ENCODE results near the gene CUBN. TPM values are rescaled to one million over a fixed set of nuclear protein-coding genes. Genes with fewer than 3 reads are reported as not detected.

CUBN gene
- total and polyA plus RNA-seq, 10 of the 15 experiments (the other 5 are each of a cell fraction or from before 2014, with no cell fraction given), result under 0.01 to 0.14 (median 0.02) TPM; not detected in 6

- FAIRE-seq, result no peak
- no peak for DNase-seq (ENCODE audit: low read depth, low spot score)
- no TSS peak for BruUV-seq (replicated peaks)
Measured at GRCh38 chr10:16887565-16887964, 242.0 kb downstream of the CUBN start.

GRCh38 chr10:16886031-16886430 is 243.6 kb downstream of the CUBN start:
- H3K4me2 ChIP-seq (ENCODE audit: control insufficient read depth, insufficient read depth), result no peak overlapping the region
- ATAC-seq (no peak), FAIRE-seq (no peak), DNase-seq (ENCODE audit: low read depth, low spot score) (no peak)
- H3K9me3 ChIP-seq (replicated peaks; ENCODE audit: control insufficient read depth, insufficient read depth, low read length), result no peaks in the 10 kb centered on the region
- H3K9ac ChIP-seq (ENCODE audit: control insufficient read depth, insufficient read depth, low read length), result no peak overlapping the region
- ChIA-PET RAD21 (ENCODE audit: unreplicated experiment) (no interaction called here), SMC1A (ENCODE audit: uncharacterized antibody, unreplicated experiment) (no interaction called here), POLR2A (no interaction called here), CTCF (no interaction called here)
- no peak overlapping the region for H3K4me3 ChIP-seq
- no peaks in the 10 kb centered on the region for H3K36me3 ChIP-seq (ENCODE audit: control insufficient read depth in 2 of 2, insufficient read depth in 2 of 2, low read length in 1 of 2)
- TF ChIP-seq BCL11A (IDR thresholded peaks at IDR 0.05; ENCODE audit: low read depth, low read length), result no peak
- no peak for TF ChIP-seq MTA2 (IDR thresholded peaks at IDR 0.05; ENCODE audit: low read depth)
- no peak for TF ChIP-seq EZH2 (IDR thresholded peaks at IDR 0.05; ENCODE audit: borderline replicate concordance, control insufficient read depth, low read depth, low read length)
- no peak for TF ChIP-seq MEF2B (IDR thresholded peaks at IDR 0.05; ENCODE audit: partially characterized antibody, poor library complexity, severe bottlenecking)
- TF ChIP-seq, protein P1, sequence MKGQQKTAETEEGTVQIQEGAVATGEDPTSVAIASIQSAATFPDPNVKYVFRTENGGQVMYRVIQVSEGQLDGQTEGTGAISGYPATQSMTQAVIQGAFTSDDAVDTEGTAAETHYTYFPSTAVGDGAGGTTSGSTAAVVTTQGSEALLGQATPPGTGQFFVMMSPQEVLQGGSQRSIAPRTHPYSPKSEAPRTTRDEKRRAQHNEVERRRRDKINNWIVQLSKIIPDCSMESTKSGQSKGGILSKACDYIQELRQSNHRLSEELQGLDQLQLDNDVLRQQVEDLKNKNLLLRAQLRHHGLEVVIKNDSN (IDR thresholded peaks at IDR 0.05; ENCODE audit: borderline replicate concordance, extremely low read length, insufficient read depth, low read depth, low read length), result no peak
- no peak for TF ChIP-seq RB1 (IDR thresholded peaks at IDR 0.05; ENCODE audit: borderline replicate concordance)
- no peak for TF ChIP-seq SIN3A (IDR thresholded peaks at IDR 0.05; ENCODE audit: low read depth, low read length)
- intact Hi-C loops (cut with micrococcal nuclease; ENCODE audit: unreplicated experiment) (no loop called here), in situ Hi-C loops (cut with MboI) (no loop called here)
- no TSS peak for BruUV-seq (replicated peaks)
- H3K79me2 ChIP-seq (ENCODE audit: control insufficient read depth, insufficient read depth, low read length), result no peaks in the 10 kb centered on the region
- H4K20me1 ChIP-seq (ENCODE audit: control insufficient read depth, insufficient read depth), result no peaks in the 10 kb centered on the region
- H3K27ac ChIP-seq (ENCODE audit: control insufficient read depth, insufficient read depth), result no peak overlapping the region
- no peaks in the 10 kb centered on the region for H3K4me1 ChIP-seq (ENCODE audit: control insufficient read depth, insufficient read depth, low read length)
- H3K27me3 ChIP-seq (replicated peaks in 1 of 2; ENCODE audit: control insufficient read depth in 2 of 2, insufficient read depth in 2 of 2, low read length in 1 of 2), result peaks cover 0 to 1% of the 10 kb centered on the region in 2 experiments; a peak in 1 of 4 replicates
- WGBS (ENCODE audit: insufficient coverage, insufficient replicate concordance, low lambda C conversion rate, missing lambda C conversion rate), result 0% methylated on average over 2 of the region's 2 CpGs
- no peak overlapping the region for H2AFZ ChIP-seq (ENCODE audit: control insufficient read depth, low read depth, low read length)

More at GRCh38 chr10:16887565-16887964, 242.0 kb downstream of the CUBN start:
- no peaks in the 10 kb centered on the region for H4K20me1 ChIP-seq (ENCODE audit: control insufficient read depth, insufficient read depth)
- SMC1A ChIA-PET (ENCODE audit: uncharacterized antibody, unreplicated experiment), result no interaction called here
- TF ChIP-seq HDGF (IDR thresholded peaks at IDR 0.05), result no peak
- no peak for TF ChIP-seq POLR2AphosphoS5 (IDR thresholded peaks at IDR 0.05; ENCODE audit: low read length)
- no peak for TF ChIP-seq STAT1 (conservative IDR thresholded peaks at IDR 0.05)
- no peak for TF ChIP-seq EZH2 (IDR thresholded peaks at IDR 0.05; ENCODE audit: borderline replicate concordance, control insufficient read depth, low read depth, low read length)
- no peak for TF ChIP-seq YY1 (IDR thresholded peaks at IDR 0.05; ENCODE audit: low read depth, low read length)
- no peak for TF ChIP-seq ZZZ3 (IDR thresholded peaks at IDR 0.05; ENCODE audit: control insufficient read depth, insufficient read length, low read depth)
- TF ChIP-seq MLLT1 (IDR thresholded peaks at IDR 0.05), result no peak
- no peak for TF ChIP-seq MTA2 (IDR thresholded peaks at IDR 0.05; ENCODE audit: low read depth)
- TF ChIP-seq SIN3A (IDR thresholded peaks at IDR 0.05; ENCODE audit: low read depth, low read length), result no peak
- TF ChIP-seq SMAD5 (IDR thresholded peaks at IDR 0.05; ENCODE audit: low read depth), result no peak
- in situ Hi-C loops (cut with MboI) (no loop called here), intact Hi-C loops (cut with micrococcal nuclease; ENCODE audit: unreplicated experiment) (no loop called here)
- H3K27ac ChIP-seq (ENCODE audit: control insufficient read depth, insufficient read depth), result no peak overlapping the region
- peaks cover 0 to 1% of the 10 kb centered on the region in 2 experiments; a peak in 2 of 4 replicates for H3K27me3 ChIP-seq (replicated peaks in 1 of 2; ENCODE audit: control insufficient read depth in 2 of 2, insufficient read depth in 2 of 2, low read length in 1 of 2)
- H3K4me1 ChIP-seq (ENCODE audit: control insufficient read depth, insufficient read depth, low read length), result no peaks in the 10 kb centered on the region
- 39% methylated on average over 3 of the region's 3 CpGs for whole genome bisulfite sequencing (ENCODE audit: insufficient coverage, insufficient replicate concordance, low lambda C conversion rate, missing lambda C conversion rate)
- H3K4me3 ChIP-seq, result no peak overlapping the region
- H3K36me3 ChIP-seq (ENCODE audit: control insufficient read depth in 2 of 2, insufficient read depth in 2 of 2, low read length in 1 of 2), result no peaks in the 10 kb centered on the region
- POLR2A ChIA-PET, result no interaction called here
- H2AFZ ChIP-seq (ENCODE audit: control insufficient read depth, low read depth, low read length), result no peak overlapping the region
- H3K4me2 ChIP-seq (ENCODE audit: control insufficient read depth, insufficient read depth), result no peak overlapping the region
- RAD21 ChIA-PET (ENCODE audit: unreplicated experiment), result no interaction called here
- no peaks in the 10 kb centered on the region for H3K79me2 ChIP-seq (ENCODE audit: control insufficient read depth, insufficient read depth, low read length)
- CTCF ChIA-PET, result no interaction called here
- no peak overlapping the region for H3K9ac ChIP-seq (ENCODE audit: control insufficient read depth, insufficient read depth, low read length)
- no peak for ATAC-seq
- H3K9me3 ChIP-seq (replicated peaks; ENCODE audit: control insufficient read depth, insufficient read depth, low read length), result no peaks in the 10 kb centered on the region

Measured in GM12878 (cell line).